ENCODE measurements around the gene ERP44.

Gene ERP44

DNA sequence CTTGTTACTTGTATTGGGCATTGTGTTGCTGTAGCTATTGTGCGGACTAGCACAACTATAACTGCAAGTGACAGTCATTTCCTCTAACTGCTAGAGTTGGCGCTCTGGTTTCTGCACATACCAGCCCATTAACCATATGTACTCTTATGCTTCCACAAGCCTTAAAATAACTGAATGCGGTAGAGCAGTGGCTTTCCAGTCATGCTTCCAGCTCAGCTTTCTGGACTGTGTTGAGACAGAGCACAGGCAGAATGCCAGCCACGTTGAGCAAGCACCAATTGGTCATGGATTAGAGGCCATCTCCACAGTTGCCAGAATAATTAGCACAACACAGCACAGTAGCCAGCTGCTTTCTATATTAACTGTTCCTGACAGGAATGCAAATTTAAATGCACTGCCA lies 12.4 kb upstream of the ERP44 start:
- TF ChIP-seq, protein P1, sequence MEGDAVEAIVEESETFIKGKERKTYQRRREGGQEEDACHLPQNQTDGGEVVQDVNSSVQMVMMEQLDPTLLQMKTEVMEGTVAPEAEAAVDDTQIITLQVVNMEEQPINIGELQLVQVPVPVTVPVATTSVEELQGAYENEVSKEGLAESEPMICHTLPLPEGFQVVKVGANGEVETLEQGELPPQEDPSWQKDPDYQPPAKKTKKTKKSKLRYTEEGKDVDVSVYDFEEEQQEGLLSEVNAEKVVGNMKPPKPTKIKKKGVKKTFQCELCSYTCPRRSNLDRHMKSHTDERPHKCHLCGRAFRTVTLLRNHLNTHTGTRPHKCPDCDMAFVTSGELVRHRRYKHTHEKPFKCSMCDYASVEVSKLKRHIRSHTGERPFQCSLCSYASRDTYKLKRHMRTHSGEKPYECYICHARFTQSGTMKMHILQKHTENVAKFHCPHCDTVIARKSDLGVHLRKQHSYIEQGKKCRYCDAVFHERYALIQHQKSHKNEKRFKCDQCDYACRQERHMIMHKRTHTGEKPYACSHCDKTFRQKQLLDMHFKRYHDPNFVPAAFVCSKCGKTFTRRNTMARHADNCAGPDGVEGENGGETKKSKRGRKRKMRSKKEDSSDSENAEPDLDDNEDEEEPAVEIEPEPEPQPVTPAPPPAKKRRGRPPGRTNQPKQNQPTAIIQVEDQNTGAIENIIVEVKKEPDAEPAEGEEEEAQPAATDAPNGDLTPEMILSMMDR (IDR thresholded peaks at IDR 0.05; ENCODE audit: insufficient read depth, missing control alignments): no peak
- FAIRE-seq (no peak), DNase-seq (ENCODE audit: insufficient read length, low spot score) (no peak)

DNA sequence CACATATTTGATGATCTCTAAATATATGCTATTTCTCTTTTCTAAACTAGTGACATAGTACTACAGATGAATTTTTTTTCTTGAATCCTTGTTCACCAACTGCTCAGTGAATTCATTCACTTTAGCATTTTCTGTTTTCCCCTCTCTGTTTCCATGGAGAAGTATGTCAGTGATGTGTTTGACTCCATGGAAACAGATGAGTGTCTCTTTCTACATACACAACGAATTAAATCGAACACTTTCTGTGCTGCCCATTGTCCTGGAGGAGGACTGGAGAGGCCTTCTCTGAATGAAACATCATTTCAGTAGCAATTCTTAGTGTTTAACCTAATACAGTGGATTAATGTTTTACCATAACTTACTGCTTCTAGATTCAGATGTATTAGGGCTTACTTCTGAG lies 9.8 kb upstream of the ERP44 start:
- DNase-seq (ENCODE audit: insufficient read length, low spot score): no peak
- TF ChIP-seq, protein P1 (IDR thresholded peaks at IDR 0.05; ENCODE audit: insufficient read depth, missing control alignments): no peak
- FAIRE-seq: no peak

DNA sequence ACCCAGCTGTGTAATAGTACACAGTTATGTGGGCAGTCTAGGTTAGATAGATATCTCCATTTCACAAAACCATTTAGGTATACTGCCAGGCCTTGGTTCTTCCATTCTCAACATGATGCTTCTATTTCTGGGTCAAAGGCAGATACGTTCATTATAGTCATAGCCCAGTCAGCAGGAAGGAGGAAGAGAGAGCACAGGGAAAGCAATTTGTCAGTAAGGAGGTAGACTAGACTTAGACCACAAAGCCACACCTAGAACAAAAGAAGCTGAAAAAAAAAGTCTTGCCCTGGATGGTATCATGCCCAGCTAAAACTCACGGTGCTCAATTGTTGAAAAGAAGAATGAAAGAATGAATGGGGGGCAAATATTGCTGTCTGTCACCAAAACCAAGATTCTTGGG lies 7.8 kb upstream of the ERP44 start:
- TF ChIP-seq, protein P1 (IDR thresholded peaks at IDR 0.05; ENCODE audit: insufficient read depth, missing control alignments): no peak

DNA sequence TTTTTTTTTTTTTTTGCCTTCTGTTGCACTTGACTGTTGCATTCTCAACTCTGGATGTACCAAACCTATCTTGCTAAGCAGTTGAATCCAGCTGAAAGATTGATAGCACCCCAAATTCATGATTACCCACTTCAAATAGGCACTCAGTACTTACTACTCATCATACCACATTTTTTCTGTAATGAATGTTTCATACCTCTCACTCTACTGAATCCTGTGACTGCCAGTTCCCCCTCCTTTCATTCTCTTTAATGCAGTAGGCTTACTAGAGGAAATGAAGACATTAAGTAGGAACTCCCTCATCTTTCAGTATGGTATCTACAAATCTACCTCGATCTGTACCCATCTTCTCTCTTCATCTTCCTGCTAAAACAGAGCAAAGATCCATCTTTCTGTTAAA lies 7.1 kb upstream of the ERP44 start:
- DNase-seq (ENCODE audit: insufficient read length, low spot score) (no peak), FAIRE-seq (no peak)
- TF ChIP-seq, protein P1 (IDR thresholded peaks at IDR 0.05; ENCODE audit: insufficient read depth, missing control alignments): no peak

More for the DNA sequence above, 7.8 kb upstream of the ERP44 start:
- no peak for FAIRE-seq
- no peak for DNase-seq (ENCODE audit: insufficient read length, low spot score)

DNA sequence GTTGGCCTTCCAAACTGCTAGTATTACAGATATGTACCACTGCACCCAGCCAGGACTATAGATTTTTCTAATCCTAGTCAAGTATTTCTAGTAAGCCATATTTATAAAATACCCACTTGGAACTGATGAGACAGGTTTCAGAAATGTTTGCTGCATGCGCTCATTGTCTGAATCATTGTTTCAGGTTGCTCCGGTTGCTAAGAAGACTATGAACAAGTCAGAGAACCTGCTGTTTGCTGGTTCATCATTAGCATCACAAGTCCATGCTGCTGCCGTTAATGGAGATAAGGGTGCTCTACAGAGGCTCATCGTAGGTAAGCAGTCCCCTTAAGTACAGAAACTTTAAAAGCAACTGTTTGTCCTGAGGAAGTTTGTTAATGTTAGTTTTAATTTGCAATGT lies 5.5 kb upstream of the ERP44 start:
- DNase-seq (ENCODE audit: insufficient read length, low spot score) (no peak), FAIRE-seq (no peak)
- TF ChIP-seq, protein P1 (IDR thresholded peaks at IDR 0.05; ENCODE audit: insufficient read depth, missing control alignments): no peak

DNA sequence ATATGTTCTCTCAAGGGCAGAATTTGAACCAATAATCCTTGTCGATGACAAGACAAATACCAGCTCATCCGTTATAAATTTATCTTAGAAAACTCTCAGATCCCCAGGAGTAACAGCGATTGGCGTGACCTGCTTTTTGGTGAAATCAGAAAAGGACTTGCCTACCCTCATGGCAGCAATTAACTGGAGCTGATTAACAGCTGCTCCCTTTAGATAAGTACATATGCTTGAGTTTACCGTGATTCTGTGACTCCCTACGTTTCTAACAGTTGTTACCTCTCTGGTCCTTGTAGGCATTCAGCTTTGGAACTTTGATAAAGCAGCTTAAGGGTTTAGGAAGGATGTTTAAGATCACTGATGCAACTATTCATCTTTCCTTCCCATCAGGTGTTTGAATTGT lies 2.8 kb upstream of the ERP44 start:
- TF ChIP-seq, protein P1 (IDR thresholded peaks at IDR 0.05; ENCODE audit: insufficient read depth, missing control alignments): no peak
- no peak for FAIRE-seq
- DNase-seq (ENCODE audit: insufficient read length, low spot score): no peak

DNA sequence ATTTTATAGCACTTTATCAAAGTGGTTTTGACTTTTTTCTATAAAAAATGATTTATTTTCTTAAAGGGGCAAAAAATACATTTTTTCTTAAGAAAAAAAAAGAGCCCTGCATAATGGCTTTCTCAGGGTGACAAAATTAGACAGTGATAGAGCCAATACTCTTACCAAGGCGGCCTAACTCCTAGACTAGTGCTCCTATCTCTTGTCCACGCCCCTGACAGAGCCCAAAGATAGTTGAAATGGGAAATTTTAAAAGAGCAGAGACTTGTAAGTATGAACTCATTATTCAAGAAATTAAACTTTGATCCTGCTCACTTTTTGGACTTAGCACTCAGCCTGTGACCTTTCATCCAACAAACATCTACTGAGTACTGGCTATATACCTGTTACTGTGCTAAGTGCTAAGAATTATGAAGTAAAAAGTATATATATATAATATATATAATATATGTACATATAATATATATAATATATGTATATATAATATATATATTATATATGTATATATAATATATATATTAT lies 1.4 kb upstream of the ERP44 start:
- no peak for FAIRE-seq
- no peak for DNase-seq (ENCODE audit: insufficient read length, low spot score)
- TF ChIP-seq, protein P1 (IDR thresholded peaks at IDR 0.05; ENCODE audit: insufficient read depth, missing control alignments): no peak
